GM23338 (cell line): ENCODE results near the gene PACS1. TPM values are rescaled to one million over a fixed set of nuclear protein-coding genes. Genes with fewer than 3 reads are reported as not detected.
A peak's percentile ranks its signal among the peaks of the same experiment; 100 is the strongest.

Experiments
- ATAC-seq: fragments of 200-7000 bp; cut with Tn5 transposase; 3 replicates; pipeline ENCODE4 v1.9.1; 2020
- DNase-seq: peaks from one replicate; pipeline ENCODE4 v3.0.0-alpha.2; 2015; ENCODE audit warnings: low spot score
- H2AFZ ChIP-seq: fragments of 200-600 bp; sonication (generic); 2 replicates; pipeline ENCODE4 v1.8.0; 2016; ENCODE audit warnings: antibody characterized with exemption, mild to moderate bottlenecking, moderate library complexity
- H3F3A ChIP-seq: fragments of 200-600 bp; sonication (generic); replicated peaks from 2 replicates; pipeline ENCODE4 v1.8.0; 2017; ENCODE audit warnings: antibody characterized with exemption, mixed run types, low read depth
- H3K27ac ChIP-seq: fragments of 200-600 bp; sonication (generic); 2 replicates; pipeline ENCODE4 v1.6.1; 2016; ENCODE audit warnings: low read depth
- H3K27me3 ChIP-seq: fragments of 200-600 bp; sonication (generic); 2 replicates; pipeline ENCODE4 v1.8.0; 2016; ENCODE audit warnings: mild to moderate bottlenecking, mixed run types, moderate library complexity; ENCODE audit not compliant: insufficient read depth
- H3K36me3 ChIP-seq: fragments of 200-600 bp; sonication (generic); 2 replicates; pipeline ENCODE4 v1.8.0; 2016; ENCODE audit warnings: mild to moderate bottlenecking; ENCODE audit not compliant: insufficient read depth
- H3K4me1 ChIP-seq: fragments of 200-600 bp; sonication (generic); 2 replicates; pipeline ENCODE4 v1.8.0; 2016; ENCODE audit warnings: mild to moderate bottlenecking, moderate library complexity; ENCODE audit not compliant: insufficient read depth
- H3K4me2 ChIP-seq: fragments of 200-600 bp; sonication (generic); 2 replicates; pipeline ENCODE4 v1.7.1; 2017; ENCODE audit warnings: mixed run types
- H3K4me3 ChIP-seq: fragments of 200-600 bp; sonication (generic); 2 replicates; pipeline ENCODE4 v1.6.1; 2016; ENCODE audit warnings: mixed run types
- H3K79me2 ChIP-seq: fragments of 200-600 bp; sonication (generic); replicated peaks from 2 replicates; pipeline ENCODE4 v1.8.0; 2017; ENCODE audit warnings: mild to moderate bottlenecking; ENCODE audit not compliant: insufficient read depth
- H3K9me2 ChIP-seq: fragments of 200-600 bp; sonication (generic); 2 replicates; pipeline ENCODE4 v1.8.0; 2017; ENCODE audit not compliant: insufficient read depth
- H4K20me1 ChIP-seq: fragments of 200-600 bp; sonication (generic); replicated peaks from 2 replicates; pipeline ENCODE4 v1.8.0; 2017; ENCODE audit warnings: mild to moderate bottlenecking; ENCODE audit not compliant: insufficient read depth
- H3K27ac Mint-ChIP-seq: 2 replicates; pipeline ENCODE4 v1.8.0; 2020; ENCODE audit warnings: inconsistent platforms, mild to moderate bottlenecking, moderate library complexity, mixed read lengths
- H3K27me3 Mint-ChIP-seq: 3 replicates; pipeline ENCODE4 v1.8.0; 2022; ENCODE audit warnings: low read depth, mild to moderate bottlenecking, moderate library complexity, mixed read lengths, inconsistent platforms; ENCODE audit not compliant: insufficient read depth, poor library complexity
- H3K36me3 Mint-ChIP-seq: 3 replicates; pipeline ENCODE4 v1.8.0; 2021; ENCODE audit warnings: low read depth, mild to moderate bottlenecking, inconsistent platforms, moderate library complexity, mixed read lengths
- H3K4me1 Mint-ChIP-seq: 3 replicates; pipeline ENCODE4 v1.8.0; 2020; ENCODE audit warnings: mild to moderate bottlenecking, inconsistent platforms, mixed read lengths
- H3K4me3 Mint-ChIP-seq: 3 replicates; pipeline ENCODE4 v1.8.0; 2021; ENCODE audit warnings: moderate library complexity, mild to moderate bottlenecking, inconsistent platforms, mixed read lengths
- H3K9me3 Mint-ChIP-seq: 3 replicates; pipeline ENCODE4 v1.8.0; 2020; ENCODE audit warnings: moderate library complexity, mild to moderate bottlenecking, inconsistent platforms, mixed read lengths
- CREB1 ChIP-seq: fragments of 250-450 bp; sonication (Bioruptor Pico); IDR thresholded peaks from 2 replicates; pipeline ENCODE4 v1.5.0; 2020; ENCODE audit warnings: low read depth, mild to moderate bottlenecking, moderate library complexity
- CTCF ChIP-seq, 2 experiments: fragments of 200-600 bp in 1 of 2; sonication (generic) in 1 of 2; conservative IDR thresholded peaks; 2 replicates each; pipeline versions ENCODE4 v1.5.1 to v1.6.1; 2016 to 2017; ENCODE audit warnings: antibody characterized with exemption in 2 of 2, low read depth in 2 of 2, mild to moderate bottlenecking in 2 of 2, moderate library complexity in 1 of 2
- ETS1 ChIP-seq: IDR thresholded peaks from 2 replicates; pipeline ENCODE4 v1.6.1; 2016; ENCODE audit warnings: antibody characterized with exemption
- EZH2 ChIP-seq: fragments of 200-600 bp; sonication (generic); IDR thresholded peaks from one replicate; pipeline ENCODE4 v1.8.0; 2017; ENCODE audit warnings: antibody characterized with exemption, mild to moderate bottlenecking, low read depth; ENCODE audit not compliant: unreplicated experiment
- EZH2phosphoT487 ChIP-seq: fragments of 200-600 bp; sonication (generic); IDR thresholded peaks from one replicate; pipeline ENCODE4 v1.8.1; 2018; ENCODE audit warnings: antibody characterized with exemption; ENCODE audit not compliant: unreplicated experiment
- JUNB ChIP-seq: IDR thresholded peaks from one replicate; pipeline ENCODE4 v1.6.1; 2016; ENCODE audit warnings: antibody characterized with exemption; ENCODE audit not compliant: unreplicated experiment
- NANOG ChIP-seq: IDR thresholded peaks from 2 replicates; pipeline ENCODE4 v1.6.1; 2016; ENCODE audit warnings: antibody characterized with exemption, borderline replicate concordance
- POLR2AphosphoS5 ChIP-seq: IDR thresholded peaks from 2 replicates; pipeline ENCODE4 v1.6.1; 2016; ENCODE audit warnings: antibody characterized with exemption, low read depth
- REST ChIP-seq: IDR thresholded peaks from one replicate; pipeline ENCODE4 v1.6.1; 2018; ENCODE audit warnings: antibody characterized with exemption; ENCODE audit not compliant: unreplicated experiment
- STAT1 ChIP-seq: IDR thresholded peaks from one replicate; pipeline ENCODE4 v1.6.1; 2016; ENCODE audit warnings: antibody characterized with exemption; ENCODE audit not compliant: unreplicated experiment
- ZNF114 ChIP-seq: fragments of 250-450 bp; sonication (Bioruptor Pico); IDR thresholded peaks from 2 replicates; pipeline ENCODE4 v1.5.0; 2020; ENCODE audit warnings: mild to moderate bottlenecking, moderate library complexity
- ZNF331 ChIP-seq: fragments of 250-450 bp; sonication (Bioruptor Pico); IDR thresholded peaks from 2 replicates; pipeline ENCODE4 v1.5.0; 2020; ENCODE audit warnings: low read depth, mild to moderate bottlenecking, moderate library complexity
- ZNF462 ChIP-seq: fragments of 250-450 bp; sonication (Bioruptor Pico); IDR thresholded peaks from 2 replicates; pipeline ENCODE4 v1.5.0; 2020; ENCODE audit warnings: mild to moderate bottlenecking, moderate library complexity
- polyA plus RNA-seq: library from polyadenylated mRNA; unstranded; fragments of >200 nt; fragmentation: Nextera tagmentation; extraction: Ambion mirVana; gene quantifications from 2 replicates; pipeline ENCODE4 v1.2.1, GENCODE V29; 2016
- total RNA-seq: library from RNA; depleted of rRNA; stranded (reverse); fragments of >200 nt; shearing (Covaris generic); gene quantifications from 2 replicates; pipeline ENCODE4 v1.2.3, GENCODE V29; 2014

PACS1 gene
- total and polyA plus RNA-seq, 2 experiments from 2014 or later = 8.0 to 37.5 TPM

- H3K4me2 ChIP-seq = no peak overlapping the region
- H2AFZ ChIP-seq = no peak overlapping the region
- peaks cover 50% of the 10 kb centered on the region for H3K4me1 ChIP-seq
- peaks cover 46% of the 10 kb centered on the region for H3K4me1 Mint-ChIP-seq
- no peak overlapping the region for H3K27ac Mint-ChIP-seq
- H3K36me3 ChIP-seq = no peaks in the 10 kb centered on the region
- H3K27me3 Mint-ChIP-seq = peaks cover 8% of the 10 kb centered on the region
- no peaks in the 10 kb centered on the region for H3K9me2 ChIP-seq
- H3K27ac ChIP-seq = 0 out of 2 replicates have a peak overlapping the region, but pooled peaks have one; percentile 24
- TF ChIP-seq JUNB (no peak), ZNF462 (CRISPR knock-in tag) (no peak), EZH2phosphoT487 (no peak), ETS1 (no peak), NANOG (no peak), EZH2 (no peak), REST (no peak), ZNF331 (CRISPR knock-in tag) (no peak), ZNF114 (CRISPR knock-in tag) (no peak), CREB1 (no peak), CTCF (conservative IDR thresholded peaks at IDR 0.05; ENCODE audit: low read depth in 2 of 2) (no peak), POLR2AphosphoS5 (no peak), STAT1 (no peak)
- no peaks in the 10 kb centered on the region for H3K9me3 Mint-ChIP-seq
- ATAC-seq = no peak
- H3K27me3 ChIP-seq = no peaks in the 10 kb centered on the region
- H3K79me2 ChIP-seq = peaks cover 3% of the 10 kb centered on the region; the same call in 1 of the 2 replicates
- H3K4me3 Mint-ChIP-seq = no peak overlapping the region
- no peak overlapping the region for H3K4me3 ChIP-seq
- DNase-seq = no peak
- no peaks in the 10 kb centered on the region for H4K20me1 ChIP-seq
- H3K36me3 Mint-ChIP-seq = no peaks in the 10 kb centered on the region
- no peaks in the 10 kb centered on the region for H3F3A ChIP-seq
Observed at GRCh38 chr11:66111158-66111557, 41.1 kb downstream of the PACS1 start.
